Effector CD8-positive, alpha-beta T cell (primary cell): Measurements from ENCODE around the gene APELA.
"Not testable (repeated sequence)": the region's sequence is repeated elsewhere in the genome, so short reads cannot be mapped to it uniquely, and the experiment has no call there.

Experiments
- DNase-seq: peaks from one replicate; lab custom pipeline; 2025; lab: John Stamatoyannopoulos, UW

APELA gene

GRCh38 chr4:164924670-164925238 lies 47.8 kb downstream of the APELA start:
- no peak for DNase-seq

- no peak for DNase-seq
Measured at GRCh38 chr4:164926301-164926700, 49.3 kb downstream of the APELA start.

GRCh38 chr4:164927101-164927500 lies 50.1 kb downstream of the APELA start:
- DNase-seq: not testable (repeated sequence)

- no peak for DNase-seq
Measured at GRCh38 chr4:164930647-164931046, 53.7 kb downstream of the APELA start.

- DNase-seq: no peak
Measured at GRCh38 chr4:164931551-164932324, 54.8 kb downstream of the APELA start.

GRCh38 chr4:164933244-164933643 lies 56.3 kb downstream of the APELA start:
- no peak for DNase-seq

GRCh38 chr4:164935363-164935762 lies 58.4 kb downstream of the APELA start:
- DNase-seq: no peak

- not testable (repeated sequence) for DNase-seq
Measured at GRCh38 chr4:164935865-164936606, 59.1 kb downstream of the APELA start.

GRCh38 chr4:164937576-164938270 lies 60.7 kb downstream of the APELA start:
- DNase-seq: no peak

GRCh38 chr4:164943192-164943591 lies 66.2 kb downstream of the APELA start:
- no peak for DNase-seq

GRCh38 chr4:164945146-164945545 lies 68.2 kb downstream of the APELA start:
- no peak for DNase-seq

GRCh38 chr4:164946810-164947209 lies 69.8 kb downstream of the APELA start:
- DNase-seq: no peak
